ENCODE data around the gene THUMPD1.
"Not testable (repeated sequence)": the region's sequence is repeated elsewhere in the genome, so short reads cannot be mapped to it uniquely, and the experiment has no call there.

Gene THUMPD1

GRCh38 chr16:20694096-20694495, 47.5 kb downstream of the THUMPD1 start:
- not testable (repeated sequence) for DNase-seq (ENCODE audit: low spot score)

- DNase-seq (ENCODE audit: low spot score): no peak
These were observed 52.0 kb downstream of the THUMPD1 start for GRCh38 chr16:20689668-20690067.

DNA sequence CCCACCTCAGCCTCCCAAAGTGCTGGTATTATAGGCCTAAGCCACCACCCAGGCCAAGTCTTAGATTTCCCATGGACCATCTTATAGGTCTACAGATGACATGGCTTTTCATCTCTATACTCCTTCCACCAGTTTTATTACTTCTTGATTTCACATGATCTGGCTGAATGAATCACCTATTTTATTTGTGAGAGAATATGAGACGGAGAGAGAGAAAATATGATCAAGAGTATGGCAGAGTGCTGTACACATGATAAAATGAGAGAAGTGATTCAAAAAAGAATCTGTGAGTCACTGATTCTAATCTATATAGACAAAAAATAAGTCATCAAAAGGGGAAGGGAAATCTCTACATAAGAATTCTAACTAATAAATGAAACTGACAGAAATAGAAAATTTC, 57.8 kb downstream of the THUMPD1 start:
- no peak for DNase-seq (ENCODE audit: low spot score)
